22Rv1 (cell line): ENCODE results near the gene FMN1.

Experiments used
- ZFX ChIP-seq: fragments of 450-650 bp; IDR thresholded peaks from 2 replicates; pipeline ENCODE4 v1.6.1; 2017; ENCODE audit warnings: antibody characterized with exemption, borderline replicate concordance
- TF ChIP-seq, protein P1 (sequence below): fragments of 450-650 bp; IDR thresholded peaks from 2 replicates; pipeline ENCODE4 v1.5.1; 2017; ENCODE audit warnings: mild to moderate bottlenecking

DNA sequence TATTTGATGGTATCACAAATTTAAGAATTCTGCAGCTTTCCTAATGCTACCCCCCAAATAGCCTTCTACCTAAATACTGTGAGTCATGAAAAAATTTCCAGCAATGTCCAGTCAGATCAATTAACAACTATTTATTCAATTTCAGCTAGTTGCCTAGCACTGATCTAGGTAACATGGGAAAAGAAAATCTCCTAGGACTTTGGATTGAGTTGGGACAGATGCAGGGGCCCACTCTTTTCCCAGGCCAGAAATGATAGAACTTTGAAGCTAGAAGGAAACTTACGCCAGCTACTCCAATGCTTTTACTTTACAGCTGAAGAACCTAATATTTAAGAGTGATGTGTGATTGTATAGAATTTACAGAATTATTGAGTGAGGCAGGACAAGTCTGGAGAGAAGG lies 196.3 kb downstream of the FMN1 start:
- TF ChIP-seq, protein P1, sequence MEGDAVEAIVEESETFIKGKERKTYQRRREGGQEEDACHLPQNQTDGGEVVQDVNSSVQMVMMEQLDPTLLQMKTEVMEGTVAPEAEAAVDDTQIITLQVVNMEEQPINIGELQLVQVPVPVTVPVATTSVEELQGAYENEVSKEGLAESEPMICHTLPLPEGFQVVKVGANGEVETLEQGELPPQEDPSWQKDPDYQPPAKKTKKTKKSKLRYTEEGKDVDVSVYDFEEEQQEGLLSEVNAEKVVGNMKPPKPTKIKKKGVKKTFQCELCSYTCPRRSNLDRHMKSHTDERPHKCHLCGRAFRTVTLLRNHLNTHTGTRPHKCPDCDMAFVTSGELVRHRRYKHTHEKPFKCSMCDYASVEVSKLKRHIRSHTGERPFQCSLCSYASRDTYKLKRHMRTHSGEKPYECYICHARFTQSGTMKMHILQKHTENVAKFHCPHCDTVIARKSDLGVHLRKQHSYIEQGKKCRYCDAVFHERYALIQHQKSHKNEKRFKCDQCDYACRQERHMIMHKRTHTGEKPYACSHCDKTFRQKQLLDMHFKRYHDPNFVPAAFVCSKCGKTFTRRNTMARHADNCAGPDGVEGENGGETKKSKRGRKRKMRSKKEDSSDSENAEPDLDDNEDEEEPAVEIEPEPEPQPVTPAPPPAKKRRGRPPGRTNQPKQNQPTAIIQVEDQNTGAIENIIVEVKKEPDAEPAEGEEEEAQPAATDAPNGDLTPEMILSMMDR: no peak
- TF ChIP-seq ZFX: no peak
